ENCODE results near the gene NT5E. TPM values are rescaled to one million over a fixed set of nuclear protein-coding genes. Genes with fewer than 3 reads are reported as not detected.
A peak's percentile ranks its signal among the peaks of the same experiment; 100 is the strongest.

Gene NT5E
- total and polyA plus RNA-seq, 4 donors, result 13.5 to 51.5 (median 34.1) TPM

- H3K27ac ChIP-seq (ENCODE audit: low read depth in 1 of 2, low read length in 2 of 2), result peak overlapping the region; percentile 36 to 67
- TF ChIP-seq TAF1 (conservative IDR thresholded peaks at IDR 0.05) (no peak), FOXA1 (IDR thresholded peaks at IDR 0.05) (peak; percentile 80), HNF4G (IDR thresholded peaks at IDR 0.05) (peak; percentile 80), JUND (IDR thresholded peaks at IDR 0.05) (peak in 1 of 2 donors; percentile 86), RAD21 (IDR thresholded peaks at IDR 0.05) (peak; percentile 52 to 54), FOXA2 (IDR thresholded peaks at IDR 0.05) (peak; percentile 64), SP1 (IDR thresholded peaks at IDR 0.05) (peak; percentile 96), HNF4A (conservative IDR thresholded peaks at IDR 0.05) (peak; percentile 93 to 94), YY1 (IDR thresholded peaks at IDR 0.05) (peak; percentile 77), RXRA (IDR thresholded peaks at IDR 0.05) (peak; percentile 52 to 86), REST (IDR thresholded peaks at IDR 0.05) (peak; percentile 77), EGR1 (IDR thresholded peaks at IDR 0.05; ENCODE audit: low read depth in 2 of 2) (no peak), ATF3 (IDR thresholded peaks at IDR 0.05) (no peak), GABPA (IDR thresholded peaks at IDR 0.05 in 1 of 2, conservative IDR thresholded peaks at IDR 0.05 in 1 of 2) (no peak), NR2F2 (IDR thresholded peaks at IDR 0.05) (no peak)
- TF ChIP-seq, protein P1, sequence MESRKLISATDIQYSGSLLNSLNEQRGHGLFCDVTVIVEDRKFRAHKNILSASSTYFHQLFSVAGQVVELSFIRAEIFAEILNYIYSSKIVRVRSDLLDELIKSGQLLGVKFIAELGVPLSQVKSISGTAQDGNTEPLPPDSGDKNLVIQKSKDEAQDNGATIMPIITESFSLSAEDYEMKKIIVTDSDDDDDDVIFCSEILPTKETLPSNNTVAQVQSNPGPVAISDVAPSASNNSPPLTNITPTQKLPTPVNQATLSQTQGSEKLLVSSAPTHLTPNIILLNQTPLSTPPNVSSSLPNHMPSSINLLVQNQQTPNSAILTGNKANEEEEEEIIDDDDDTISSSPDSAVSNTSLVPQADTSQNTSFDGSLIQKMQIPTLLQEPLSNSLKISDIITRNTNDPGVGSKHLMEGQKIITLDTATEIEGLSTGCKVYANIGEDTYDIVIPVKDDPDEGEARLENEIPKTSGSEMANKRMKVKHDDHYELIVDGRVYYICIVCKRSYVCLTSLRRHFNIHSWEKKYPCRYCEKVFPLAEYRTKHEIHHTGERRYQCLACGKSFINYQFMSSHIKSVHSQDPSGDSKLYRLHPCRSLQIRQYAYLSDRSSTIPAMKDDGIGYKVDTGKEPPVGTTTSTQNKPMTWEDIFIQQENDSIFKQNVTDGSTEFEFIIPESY (IDR thresholded peaks at IDR 0.05), result peak; percentile 22
- TF ChIP-seq, protein P2, sequence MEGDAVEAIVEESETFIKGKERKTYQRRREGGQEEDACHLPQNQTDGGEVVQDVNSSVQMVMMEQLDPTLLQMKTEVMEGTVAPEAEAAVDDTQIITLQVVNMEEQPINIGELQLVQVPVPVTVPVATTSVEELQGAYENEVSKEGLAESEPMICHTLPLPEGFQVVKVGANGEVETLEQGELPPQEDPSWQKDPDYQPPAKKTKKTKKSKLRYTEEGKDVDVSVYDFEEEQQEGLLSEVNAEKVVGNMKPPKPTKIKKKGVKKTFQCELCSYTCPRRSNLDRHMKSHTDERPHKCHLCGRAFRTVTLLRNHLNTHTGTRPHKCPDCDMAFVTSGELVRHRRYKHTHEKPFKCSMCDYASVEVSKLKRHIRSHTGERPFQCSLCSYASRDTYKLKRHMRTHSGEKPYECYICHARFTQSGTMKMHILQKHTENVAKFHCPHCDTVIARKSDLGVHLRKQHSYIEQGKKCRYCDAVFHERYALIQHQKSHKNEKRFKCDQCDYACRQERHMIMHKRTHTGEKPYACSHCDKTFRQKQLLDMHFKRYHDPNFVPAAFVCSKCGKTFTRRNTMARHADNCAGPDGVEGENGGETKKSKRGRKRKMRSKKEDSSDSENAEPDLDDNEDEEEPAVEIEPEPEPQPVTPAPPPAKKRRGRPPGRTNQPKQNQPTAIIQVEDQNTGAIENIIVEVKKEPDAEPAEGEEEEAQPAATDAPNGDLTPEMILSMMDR (IDR thresholded peaks at IDR 0.05; ENCODE audit: low read depth, low read length, missing input control), result no peak
- TF ChIP-seq, protein P3, sequence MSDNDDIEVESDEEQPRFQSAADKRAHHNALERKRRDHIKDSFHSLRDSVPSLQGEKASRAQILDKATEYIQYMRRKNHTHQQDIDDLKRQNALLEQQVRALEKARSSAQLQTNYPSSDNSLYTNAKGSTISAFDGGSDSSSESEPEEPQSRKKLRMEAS (IDR thresholded peaks at IDR 0.05), result peak; percentile 76
- WGBS, result 15% methylated on average over 3 of the region's 3 CpGs
- H3K4me3 ChIP-seq (ENCODE audit: low read depth in 1 of 3, low read length in 3 of 3), result peak overlapping the region in 1 of 3 donors; percentile 3
- H3K4me1 ChIP-seq (ENCODE audit: control insufficient read depth in 4 of 4, insufficient read depth in 4 of 4, low read length in 3 of 4), result peaks cover 4 to 26% (median 24%) of the 10 kb centered on the region in 4 donors
- DNase-seq (ENCODE audit: low spot score), result no peak
- no peaks in the 10 kb centered on the region for H3K9me3 ChIP-seq (ENCODE audit: control insufficient read depth in 4 of 4, low read length in 3 of 4)
- H3K9ac ChIP-seq (ENCODE audit: low read depth in 1 of 2, low read length in 2 of 2), result peak overlapping the region in 1 of 2 donors; percentile 42
- H3K36me3 ChIP-seq (ENCODE audit: control insufficient read depth in 4 of 4, insufficient read depth in 3 of 4, low read depth in 1 of 4, low read length in 3 of 4), result no peaks in the 10 kb centered on the region
- no peaks in the 10 kb centered on the region for H3K27me3 ChIP-seq (ENCODE audit: control insufficient read depth in 4 of 4, insufficient read depth in 4 of 4, low read length in 3 of 4)
These were observed 44.6 kb upstream of the NT5E start for GRCh38 chr6:85405175-85405852.
